GM12873 (cell line): ENCODE measurements around the gene CHMP4A.

ENCODE experiments used
- TF ChIP-seq, protein P1 (sequence below): IDR thresholded peaks from 2 replicates; pipeline ENCODE4 v1.5.1; 2012; ENCODE audit warnings: low read depth, mild to moderate bottlenecking, moderate library complexity, low read length, control low read depth; ENCODE audit not compliant: insufficient read depth; ENCODE audit errors: missing control alignments

The CHMP4A gene, protein sequence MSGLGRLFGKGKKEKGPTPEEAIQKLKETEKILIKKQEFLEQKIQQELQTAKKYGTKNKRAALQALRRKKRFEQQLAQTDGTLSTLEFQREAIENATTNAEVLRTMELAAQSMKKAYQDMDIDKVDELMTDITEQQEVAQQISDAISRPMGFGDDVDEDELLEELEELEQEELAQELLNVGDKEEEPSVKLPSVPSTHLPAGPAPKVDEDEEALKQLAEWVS

DNA sequence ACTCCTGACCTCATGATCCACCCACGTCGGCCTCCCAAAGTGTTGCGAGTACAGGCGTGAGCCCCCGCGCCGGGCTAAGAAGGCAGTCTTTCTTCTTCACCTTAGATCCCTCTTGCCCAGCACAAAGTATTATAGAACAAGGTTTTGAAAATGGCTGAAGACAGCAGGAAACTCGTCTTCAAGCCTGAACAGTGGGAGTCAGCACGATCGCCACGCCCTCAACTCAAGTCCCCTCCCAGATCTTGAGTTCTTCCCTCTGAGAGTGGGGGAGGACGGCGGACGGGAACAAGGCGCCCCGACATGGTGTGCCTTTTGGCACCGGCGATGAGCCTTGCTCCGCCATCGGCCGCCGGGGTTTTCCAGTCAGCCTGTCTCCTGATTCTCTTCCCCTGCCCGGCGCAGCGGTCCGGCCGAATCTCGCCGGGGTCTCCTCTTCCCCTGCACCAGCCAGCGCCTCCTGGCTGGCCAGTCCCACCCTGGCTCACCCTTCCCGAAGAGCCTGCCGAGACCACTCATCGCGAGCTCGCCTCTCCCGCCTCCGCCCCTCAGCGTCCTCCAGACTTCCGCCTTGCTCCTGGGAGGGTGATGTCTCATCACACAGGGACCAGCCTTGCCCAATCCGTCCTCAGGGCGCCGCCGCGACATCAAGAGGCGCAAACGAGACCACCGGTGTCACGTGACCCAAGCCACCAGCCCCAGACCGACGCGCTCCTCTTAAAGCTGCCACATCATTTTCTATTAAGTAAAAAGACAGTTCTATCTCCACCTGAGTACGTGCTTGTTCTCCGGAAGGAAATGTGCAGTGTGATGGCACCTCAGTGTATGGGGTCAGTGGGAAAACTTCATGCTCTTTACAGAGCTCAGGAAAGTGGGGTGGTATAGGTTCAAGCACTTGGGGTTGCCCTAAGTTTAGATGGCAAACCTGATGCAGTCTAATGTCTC lies at the start of gene CHMP4A:
TSS of gene CHMP4A (minus strand) at position 565 of the 942 bp plus-strand sequence. CDS start at position 516, 49 bp downstream.
- TF ChIP-seq, protein P1, sequence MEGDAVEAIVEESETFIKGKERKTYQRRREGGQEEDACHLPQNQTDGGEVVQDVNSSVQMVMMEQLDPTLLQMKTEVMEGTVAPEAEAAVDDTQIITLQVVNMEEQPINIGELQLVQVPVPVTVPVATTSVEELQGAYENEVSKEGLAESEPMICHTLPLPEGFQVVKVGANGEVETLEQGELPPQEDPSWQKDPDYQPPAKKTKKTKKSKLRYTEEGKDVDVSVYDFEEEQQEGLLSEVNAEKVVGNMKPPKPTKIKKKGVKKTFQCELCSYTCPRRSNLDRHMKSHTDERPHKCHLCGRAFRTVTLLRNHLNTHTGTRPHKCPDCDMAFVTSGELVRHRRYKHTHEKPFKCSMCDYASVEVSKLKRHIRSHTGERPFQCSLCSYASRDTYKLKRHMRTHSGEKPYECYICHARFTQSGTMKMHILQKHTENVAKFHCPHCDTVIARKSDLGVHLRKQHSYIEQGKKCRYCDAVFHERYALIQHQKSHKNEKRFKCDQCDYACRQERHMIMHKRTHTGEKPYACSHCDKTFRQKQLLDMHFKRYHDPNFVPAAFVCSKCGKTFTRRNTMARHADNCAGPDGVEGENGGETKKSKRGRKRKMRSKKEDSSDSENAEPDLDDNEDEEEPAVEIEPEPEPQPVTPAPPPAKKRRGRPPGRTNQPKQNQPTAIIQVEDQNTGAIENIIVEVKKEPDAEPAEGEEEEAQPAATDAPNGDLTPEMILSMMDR: no peak

DNA sequence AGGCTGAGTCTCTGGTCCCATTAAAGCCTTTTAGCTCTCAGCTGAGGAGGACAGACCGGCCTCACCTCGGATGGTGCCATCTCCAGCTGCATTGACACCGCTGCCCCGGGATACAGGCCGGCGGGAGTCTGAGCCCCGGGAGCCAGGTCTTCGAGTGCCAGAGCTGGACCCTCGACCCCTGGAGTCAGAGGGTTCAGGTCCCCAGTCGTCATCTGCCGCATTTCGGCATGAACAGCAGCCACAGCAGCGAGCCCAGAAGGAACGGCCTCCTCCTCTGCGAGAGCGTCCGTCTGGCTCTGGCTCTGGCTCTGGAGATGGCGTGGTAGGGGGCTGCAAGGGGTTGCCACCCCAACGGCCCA lies 48.7 kb upstream of the CHMP4A start:
- TF ChIP-seq, protein P1: no peak

DNA sequence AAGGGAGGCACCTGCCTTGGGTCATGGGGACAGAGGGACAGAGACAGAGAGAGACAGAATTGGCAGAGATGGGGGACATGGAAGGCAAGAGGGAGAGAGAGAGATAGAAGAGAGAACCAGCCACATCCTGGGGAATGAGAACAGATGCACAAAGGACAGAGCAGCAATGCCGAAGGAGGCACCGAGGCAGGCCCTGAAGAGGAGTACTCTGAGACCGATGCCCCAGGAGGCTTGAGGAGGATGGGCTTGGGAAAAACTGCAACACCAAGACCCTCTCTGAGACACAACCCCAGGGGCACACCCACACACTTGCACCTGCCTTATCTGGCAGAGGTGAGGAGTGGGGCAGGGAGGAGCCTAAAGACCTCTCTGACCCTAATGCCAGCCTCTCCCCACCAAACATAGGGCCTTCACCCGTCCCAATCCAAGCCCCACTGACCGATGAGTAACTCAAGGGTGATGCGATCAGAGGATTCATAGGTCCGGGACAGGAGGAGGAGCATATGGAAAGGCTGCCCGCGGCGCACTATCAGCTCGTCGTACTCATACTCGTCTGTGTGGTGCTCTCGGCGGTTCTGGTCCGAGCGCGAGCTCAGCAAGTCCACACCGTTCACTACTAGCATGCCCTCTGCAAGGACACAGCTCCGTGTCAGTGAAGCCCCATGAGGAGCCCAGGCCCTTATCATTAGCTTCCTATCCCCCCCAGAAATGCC lies 48.1 kb upstream of the CHMP4A start:
- TF ChIP-seq, protein P1: no peak

DNA sequence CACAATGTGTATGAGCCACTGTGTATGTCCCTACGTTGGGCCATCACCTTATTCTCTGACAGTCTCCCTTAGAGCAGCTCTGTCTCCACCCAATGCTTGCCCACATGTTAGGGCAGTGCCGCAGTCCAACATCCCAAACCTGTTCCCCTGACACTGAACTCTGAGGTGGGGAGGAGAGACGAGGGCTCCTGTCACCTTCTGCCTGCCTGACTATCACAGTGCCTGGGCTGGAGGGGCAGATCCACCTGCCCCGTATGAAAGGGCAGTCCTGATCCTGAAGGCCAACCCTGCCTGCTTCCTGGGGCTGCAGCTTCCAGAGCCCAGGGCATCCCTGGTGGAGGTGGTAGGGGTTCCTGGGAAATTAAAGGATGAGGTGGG lies 47.5 kb upstream of the CHMP4A start:
- TF ChIP-seq, protein P1: no peak

DNA sequence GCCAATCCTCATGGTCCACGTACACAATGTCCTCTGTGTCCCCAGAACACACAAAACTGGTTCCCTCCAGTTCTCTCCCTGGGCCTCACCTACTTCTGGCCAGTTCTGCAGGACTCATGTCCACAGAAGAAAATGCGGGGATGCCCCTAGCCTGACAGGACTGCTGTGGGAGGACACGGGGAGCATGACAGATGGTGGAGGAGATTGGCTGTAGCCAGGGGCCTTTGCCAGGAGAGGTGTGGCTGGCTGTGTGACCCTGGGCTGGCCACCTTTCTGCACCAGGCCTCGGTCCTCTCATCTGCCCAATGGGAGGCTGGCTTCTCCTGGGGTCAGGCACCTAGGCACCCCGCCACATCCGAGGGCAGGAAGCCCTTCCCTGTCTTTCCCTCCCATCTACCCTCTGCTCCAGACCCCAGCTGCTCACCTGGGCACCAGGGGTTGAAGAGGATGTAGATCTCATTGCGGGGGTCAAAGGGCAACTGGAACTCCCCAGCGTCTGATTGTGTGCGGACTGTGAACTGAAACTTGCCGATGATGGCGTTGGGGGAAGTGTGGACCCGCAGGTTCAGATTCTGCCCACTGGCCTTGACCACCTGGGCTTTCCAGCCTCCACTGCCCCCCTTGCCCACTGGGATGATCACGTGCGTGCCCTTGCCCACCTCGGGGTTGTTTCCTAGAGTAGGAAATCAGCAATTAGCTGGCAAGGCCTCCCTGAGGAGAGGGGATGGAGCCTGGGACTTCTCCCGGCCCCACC lies 46.9 kb upstream of the CHMP4A start:
- TF ChIP-seq, protein P1: no peak

DNA sequence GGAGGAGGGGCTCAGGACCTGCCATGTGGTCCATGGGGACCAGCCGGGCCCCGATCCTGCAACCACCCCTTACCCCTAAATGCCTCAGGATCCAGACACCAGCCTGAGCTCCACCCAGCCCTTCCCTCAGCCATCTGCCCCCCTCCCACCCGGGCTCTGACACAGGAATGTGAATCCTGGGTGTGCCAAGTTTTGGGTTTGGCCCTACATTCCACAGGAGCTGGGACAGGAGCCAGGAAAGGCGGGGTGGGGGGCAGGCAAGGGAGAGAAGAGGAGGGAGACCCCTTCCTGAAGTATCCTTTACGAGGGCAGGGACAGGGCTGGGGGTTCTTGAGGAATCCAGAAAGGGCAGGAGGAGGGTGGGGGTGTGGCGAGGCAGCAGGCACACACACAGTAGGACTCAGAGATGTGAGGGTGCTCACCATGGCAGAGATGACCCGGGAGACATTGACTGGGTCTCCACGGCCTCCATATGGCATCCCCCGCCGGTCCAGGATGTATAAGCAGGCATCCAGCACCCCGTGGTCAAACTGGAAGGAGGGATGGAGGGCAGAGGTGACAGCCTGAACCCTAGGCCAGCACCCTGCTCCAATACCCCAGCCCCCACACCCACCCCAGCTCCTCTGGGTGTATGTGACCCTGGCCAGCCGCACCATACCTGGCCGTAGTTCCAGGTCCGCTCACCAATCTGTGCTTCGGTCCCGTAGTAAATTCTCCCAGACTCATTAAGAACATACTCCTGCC lies 46.2 kb upstream of the CHMP4A start:
- TF ChIP-seq, protein P1: no peak
